HepG2 (cell line): ENCODE data around the gene NCMAP. TPM values are rescaled to one million over a fixed set of nuclear protein-coding genes. Genes with fewer than 3 reads are reported as not detected.

Source experiments
- ELF1 ChIP-seq: sonication (generic); formaldehyde crosslinking; IDR thresholded peaks from 2 replicates; pipeline ENCODE4 v1.4.0; 2020; ENCODE audit warnings: missing genetic modification reagents
- HDAC6 ChIP-seq: fragments of 200-600 bp; sonication (generic); IDR thresholded peaks from 2 replicates; pipeline ENCODE4 v1.7.0; 2017; ENCODE audit warnings: mild to moderate bottlenecking, antibody characterized with exemption, low read length, low read depth
- IKZF4 ChIP-seq: sonication (generic); formaldehyde crosslinking; IDR thresholded peaks from 2 replicates; pipeline ENCODE4 v1.5.1; 2020; ENCODE audit warnings: borderline replicate concordance, mild to moderate bottlenecking, low read depth, missing genetic modification reagents; ENCODE audit errors: not compliant biosample characterization
- MTF2 ChIP-seq: sonication (generic); formaldehyde crosslinking; IDR thresholded peaks from 2 replicates; pipeline ENCODE4 v1.5.0; 2020; ENCODE audit warnings: missing genetic modification reagents, borderline replicate concordance
- NCOR1 ChIP-seq: fragments of 200-600 bp; sonication (generic); IDR thresholded peaks from 2 replicates; pipeline ENCODE4 v1.7.0; 2017; ENCODE audit warnings: antibody characterized with exemption, low read length, borderline replicate concordance
- PATZ1 ChIP-seq: sonication (generic); formaldehyde crosslinking; IDR thresholded peaks from 2 replicates; pipeline ENCODE4 v1.4.0; 2020; ENCODE audit warnings: missing genetic modification reagents
- POLR2AphosphoS2 ChIP-seq: IDR thresholded peaks from 2 replicates; pipeline ENCODE4 v1.6.1; 2011; ENCODE audit warnings: low read depth, low read length, improper control_type of control experiment
- RBFOX2 ChIP-seq: fragments of 200-400 bp; formaldehyde crosslinking; IDR thresholded peaks from 2 replicates; pipeline ENCODE4 v1.6.1; 2017; ENCODE audit warnings: low read depth, mild to moderate bottlenecking, low read length
- SUZ12 ChIP-seq: fragments of 150-350 bp; IDR thresholded peaks from 2 replicates; pipeline ENCODE4 v1.6.1; 2014; ENCODE audit warnings: low read depth, low read length
- ZBTB38 ChIP-seq: sonication (generic); formaldehyde crosslinking; IDR thresholded peaks from 2 replicates; pipeline ENCODE4 v1.5.1; 2020; ENCODE audit warnings: mild to moderate bottlenecking, missing genetic modification reagents
- ZNF121 ChIP-seq: sonication (generic); formaldehyde crosslinking; IDR thresholded peaks from 2 replicates; pipeline ENCODE4 v1.5.0; 2020; ENCODE audit warnings: mild to moderate bottlenecking, missing genetic modification reagents
- ZNF260 ChIP-seq: sonication (generic); formaldehyde crosslinking; IDR thresholded peaks from 2 replicates; pipeline ENCODE4 v1.4.0; 2020; ENCODE audit warnings: missing genetic modification reagents, low read depth, mild to moderate bottlenecking, borderline replicate concordance
- ZNF367 ChIP-seq: sonication (generic); formaldehyde crosslinking; IDR thresholded peaks from 2 replicates; pipeline ENCODE4 v1.4.0; 2020; ENCODE audit warnings: missing genetic modification reagents, borderline replicate concordance
- ZNF441 ChIP-seq: sonication (generic); formaldehyde crosslinking; IDR thresholded peaks from 2 replicates; pipeline ENCODE4 v1.7.0; 2021; ENCODE audit warnings: missing genetic modification reagents, borderline replicate concordance
- ZNF543 ChIP-seq: sonication (generic); formaldehyde crosslinking; IDR thresholded peaks from 2 replicates; pipeline ENCODE4 v1.4.0; 2020; ENCODE audit warnings: mild to moderate bottlenecking, missing genetic modification reagents
- ZNF556 ChIP-seq: sonication (generic); formaldehyde crosslinking; IDR thresholded peaks from 2 replicates; pipeline ENCODE4 v1.4.0; 2020; ENCODE audit warnings: mild to moderate bottlenecking, missing genetic modification reagents, borderline replicate concordance
- ZNF672 ChIP-seq: sonication (generic); formaldehyde crosslinking; IDR thresholded peaks from 2 replicates; pipeline ENCODE4 v1.8.1; 2022; ENCODE audit warnings: missing genetic modification reagents
- ZNF891 ChIP-seq: sonication (generic); formaldehyde crosslinking; IDR thresholded peaks from 2 replicates; pipeline ENCODE4 v1.5.0; 2020; ENCODE audit warnings: mild to moderate bottlenecking, missing genetic modification reagents
- polyA plus RNA-seq, 8 experiments: library from polyadenylated mRNA; depleted of rRNA in 3 of 8; stranded (reverse) in 7 of 8; unstranded in 1 of 8; fragments of >200 nt; fragmentation: Illumina TruSeq in 4 of 8; extraction: Trizol in 4 of 8; gene quantifications; 2 replicates each; pipeline versions ENCODE4 v1.2.1 to v1.2.3, GENCODE V29; 2011 to 2016; ENCODE audit warnings: low read depth in 4 of 8, missing spikeins in 1 of 8, mixed read lengths in 1 of 8; ENCODE audit not compliant: insufficient read depth in 1 of 8
- total RNA-seq, 5 experiments: library from RNA; depleted of rRNA; stranded (reverse); fragments of >200 nt; fragmentation: Illumina TruSeq; extraction: Trizol; gene quantifications; 2 replicates each; pipeline ENCODE4 v1.2.3, GENCODE V29; 2016; ENCODE audit warnings: low read depth in 1 of 5
- TF ChIP-seq, protein P1 (sequence below): sonication (generic); formaldehyde crosslinking; IDR thresholded peaks from 2 replicates; pipeline ENCODE4 v1.4.0; 2020; ENCODE audit warnings: low read depth, missing genetic modification reagents
- TF ChIP-seq, protein P2 (sequence below): sonication (generic); formaldehyde crosslinking; IDR thresholded peaks from 2 replicates; pipeline ENCODE4 v1.5.0; 2020; ENCODE audit warnings: mild to moderate bottlenecking, low read depth, missing genetic modification reagents, borderline replicate concordance
- TF ChIP-seq, protein P3 (sequence below): sonication (generic); formaldehyde crosslinking; IDR thresholded peaks from 2 replicates; pipeline ENCODE4 v1.4.0; 2020; ENCODE audit warnings: missing genetic modification reagents, borderline replicate concordance

NCMAP gene
- total and polyA plus RNA-seq, 2 of the 13 experiments (the other 11 are each of a cell fraction or from before 2014, with no cell fraction given), result 2.7 to 20.0 TPM

DNA sequence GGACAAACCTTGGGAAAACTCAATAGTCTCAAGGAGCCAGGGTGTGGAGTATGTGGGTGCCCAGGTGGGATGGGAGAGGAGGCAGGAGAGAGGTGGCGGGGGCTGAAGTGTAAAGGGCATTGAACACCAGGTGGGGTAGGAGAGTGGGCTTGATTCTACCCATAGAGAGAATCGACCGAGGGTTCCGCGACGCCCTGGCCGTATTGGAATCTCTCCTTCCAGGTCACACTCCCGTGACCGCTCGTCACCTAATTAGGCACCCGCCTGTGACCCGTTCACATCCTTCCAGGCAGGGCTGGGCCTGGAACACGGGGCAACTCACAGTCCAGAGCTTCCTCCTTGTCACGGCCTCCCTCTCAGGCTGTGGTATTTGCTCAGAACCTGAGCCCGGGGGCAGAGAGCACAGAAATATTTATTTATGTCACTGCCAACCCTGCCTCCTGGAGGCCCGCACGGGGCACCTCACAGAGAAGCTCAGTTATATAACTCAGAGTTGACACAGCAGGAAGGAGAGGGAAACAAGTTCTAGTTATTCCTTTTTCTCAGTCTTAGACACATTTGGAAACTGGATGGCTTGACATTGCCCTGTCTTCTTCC lies 12.0 kb downstream of the NCMAP start (continued):
- TF ChIP-seq ZNF121 (CRISPR knock-in tag) (peak; percentile 93), RBFOX2 (no peak), MTF2 (CRISPR knock-in tag) (no peak), ZNF260 (CRISPR knock-in tag) (no peak), NCOR1 (peak; percentile 86), ZNF543 (CRISPR knock-in tag) (peak; percentile 76; the same call in 1 of the 2 replicates), ZNF367 (CRISPR knock-in tag) (no peak), POLR2AphosphoS2 (no peak), PATZ1 (CRISPR knock-in tag) (peak; percentile 67), HDAC6 (no peak), ZNF441 (CRISPR knock-in tag) (peak; percentile 78), ZNF672 (no peak), SUZ12 (no peak), ZBTB38 (CRISPR knock-in tag) (peak; percentile 75), IKZF4 (no peak), ELF1 (CRISPR knock-in tag) (peak; percentile 65), ZNF891 (CRISPR knock-in tag) (0 out of 2 replicates have a peak, but pooled peaks have one; percentile 55), ZNF556 (CRISPR knock-in tag) (peak; percentile 88; the same call in 1 of the 2 replicates)
- TF ChIP-seq, protein P1, sequence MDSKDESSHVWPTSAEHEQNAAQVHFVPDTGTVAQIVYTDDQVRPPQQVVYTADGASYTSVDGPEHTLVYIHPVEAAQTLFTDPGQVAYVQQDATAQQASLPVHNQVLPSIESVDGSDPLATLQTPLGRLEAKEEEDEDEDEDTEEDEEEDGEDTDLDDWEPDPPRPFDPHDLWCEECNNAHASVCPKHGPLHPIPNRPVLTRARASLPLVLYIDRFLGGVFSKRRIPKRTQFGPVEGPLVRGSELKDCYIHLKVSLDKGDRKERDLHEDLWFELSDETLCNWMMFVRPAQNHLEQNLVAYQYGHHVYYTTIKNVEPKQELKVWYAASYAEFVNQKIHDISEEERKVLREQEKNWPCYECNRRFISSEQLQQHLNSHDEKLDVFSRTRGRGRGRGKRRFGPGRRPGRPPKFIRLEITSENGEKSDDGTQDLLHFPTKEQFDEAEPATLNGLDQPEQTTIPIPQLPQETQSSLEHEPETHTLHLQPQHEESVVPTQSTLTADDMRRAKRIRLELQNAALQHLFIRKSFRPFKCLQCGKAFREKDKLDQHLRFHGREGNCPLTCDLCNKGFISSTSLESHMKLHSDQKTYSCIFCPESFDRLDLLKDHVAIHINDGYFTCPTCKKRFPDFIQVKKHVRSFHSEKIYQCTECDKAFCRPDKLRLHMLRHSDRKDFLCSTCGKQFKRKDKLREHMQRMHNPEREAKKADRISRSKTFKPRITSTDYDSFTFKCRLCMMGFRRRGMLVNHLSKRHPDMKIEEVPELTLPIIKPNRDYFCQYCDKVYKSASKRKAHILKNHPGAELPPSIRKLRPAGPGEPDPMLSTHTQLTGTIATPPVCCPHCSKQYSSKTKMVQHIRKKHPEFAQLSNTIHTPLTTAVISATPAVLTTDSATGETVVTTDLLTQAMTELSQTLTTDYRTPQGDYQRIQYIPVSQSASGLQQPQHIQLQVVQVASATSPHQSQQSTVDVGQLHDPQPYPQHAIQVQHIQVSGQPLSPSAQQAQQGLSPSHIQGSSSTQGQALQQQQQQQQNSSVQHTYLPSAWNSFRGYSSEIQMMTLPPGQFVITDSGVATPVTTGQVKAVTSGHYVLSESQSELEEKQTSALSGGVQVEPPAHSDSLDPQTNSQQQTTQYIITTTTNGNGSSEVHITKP, result 0 out of 2 replicates have a peak, but pooled peaks have one; percentile 23
- TF ChIP-seq, protein P2, sequence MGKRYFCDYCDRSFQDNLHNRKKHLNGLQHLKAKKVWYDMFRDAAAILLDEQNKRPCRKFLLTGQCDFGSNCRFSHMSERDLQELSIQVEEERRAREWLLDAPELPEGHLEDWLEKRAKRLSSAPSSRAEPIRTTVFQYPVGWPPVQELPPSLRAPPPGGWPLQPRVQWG (CRISPR knock-in tag), result no peak
- TF ChIP-seq, protein P3, sequence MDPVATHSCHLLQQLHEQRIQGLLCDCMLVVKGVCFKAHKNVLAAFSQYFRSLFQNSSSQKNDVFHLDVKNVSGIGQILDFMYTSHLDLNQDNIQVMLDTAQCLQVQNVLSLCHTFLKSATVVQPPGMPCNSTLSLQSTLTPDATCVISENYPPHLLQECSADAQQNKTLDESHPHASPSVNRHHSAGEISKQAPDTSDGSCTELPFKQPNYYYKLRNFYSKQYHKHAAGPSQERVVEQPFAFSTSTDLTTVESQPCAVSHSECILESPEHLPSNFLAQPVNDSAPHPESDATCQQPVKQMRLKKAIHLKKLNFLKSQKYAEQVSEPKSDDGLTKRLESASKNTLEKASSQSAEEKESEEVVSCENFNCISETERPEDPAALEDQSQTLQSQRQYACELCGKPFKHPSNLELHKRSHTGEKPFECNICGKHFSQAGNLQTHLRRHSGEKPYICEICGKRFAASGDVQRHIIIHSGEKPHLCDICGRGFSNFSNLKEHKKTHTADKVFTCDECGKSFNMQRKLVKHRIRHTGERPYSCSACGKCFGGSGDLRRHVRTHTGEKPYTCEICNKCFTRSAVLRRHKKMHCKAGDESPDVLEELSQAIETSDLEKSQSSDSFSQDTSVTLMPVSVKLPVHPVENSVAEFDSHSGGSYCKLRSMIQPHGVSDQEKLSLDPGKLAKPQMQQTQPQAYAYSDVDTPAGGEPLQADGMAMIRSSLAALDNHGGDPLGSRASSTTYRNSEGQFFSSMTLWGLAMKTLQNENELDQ, result no peak
